Measurements from ENCODE around the gene GPR132. TPM values are rescaled to one million over a fixed set of nuclear protein-coding genes. Genes with fewer than 3 reads are reported as not detected.

GPR132 gene
- polyA plus RNA-seq, 1 donor (not counting 4 experiments of a cell fraction or from before 2014, with no cell fraction given), result not detected

- peaks cover 0 to 2% of the 10 kb centered on the region in 2 experiments for H3K36me3 ChIP-seq (ENCODE audit: control insufficient read depth in 2 of 2, extremely low read depth in 1 of 2, insufficient read depth in 2 of 2, low read length in 2 of 2)
- H3K4me2 ChIP-seq (ENCODE audit: control insufficient read depth, extremely low read depth, insufficient read depth, low read depth, low read length), result no peak overlapping the region
- H3K4me1 ChIP-seq (ENCODE audit: control insufficient read depth, extremely low read depth, insufficient read depth, low read length), result peaks cover 38% of the 10 kb centered on the region
- no peaks in the 10 kb centered on the region for H3K9me3 ChIP-seq (ENCODE audit: control insufficient read depth, low read depth, low read length)
- no peak overlapping the region for H3K27ac ChIP-seq (ENCODE audit: control insufficient read depth, insufficient read depth, low read length)
- FAIRE-seq, result no peak
- H4K20me1 ChIP-seq (ENCODE audit: control insufficient read depth, extremely low read depth, insufficient read depth, low read length), result no peaks in the 10 kb centered on the region
- no peak for DNase-seq (ENCODE audit: low read depth, low spot score)
- no peak overlapping the region for H2AFZ ChIP-seq (ENCODE audit: control insufficient read depth, low read length)
- dilution Hi-C loops (cut with MboI; ENCODE audit: extremely low pct_ligation_motif_present, low sequenced_read_pairs), result no loop called here
- TF ChIP-seq CTCF (optimal IDR thresholded peaks at IDR 0.05 in 1 of 3, IDR thresholded peaks at IDR 0.05 in 1 of 3, conservative IDR thresholded peaks at IDR 0.05 in 1 of 3; ENCODE audit: extremely low read depth in 1 of 3, insufficient read depth in 2 of 3, low read length in 3 of 3), result no peak
- TF ChIP-seq EZH2 (IDR thresholded peaks at IDR 0.05; ENCODE audit: low read length), result no peak
- H3K27me3 ChIP-seq (ENCODE audit: control insufficient read depth, extremely low read depth, insufficient read depth, low read length), result no peaks in the 10 kb centered on the region
- H3K9me1 ChIP-seq (ENCODE audit: control insufficient read depth, extremely low read depth, insufficient read depth, low read length), result no peaks in the 10 kb centered on the region
- H3K9ac ChIP-seq (ENCODE audit: control insufficient read depth, extremely low read depth, insufficient read depth, low read length), result no peak overlapping the region
- peaks cover 5% of the 10 kb centered on the region for H3K79me2 ChIP-seq (ENCODE audit: control insufficient read depth, insufficient read depth, low read length)
- H3K4me3 ChIP-seq (ENCODE audit: control insufficient read depth in 2 of 3, extremely low read depth in 1 of 3, insufficient read depth in 2 of 3, low read depth in 1 of 3, low read length in 3 of 3), result no peak overlapping the region
These were observed 34.3 kb downstream of the GPR132 start for GRCh38 chr14:105030836-105031396.

- Histone ChIP-seq H3K27me3 (ENCODE audit: control insufficient read depth, extremely low read depth, insufficient read depth, low read length) (no peaks in the 10 kb centered on the region), H3K4me2 (ENCODE audit: control insufficient read depth, extremely low read depth, insufficient read depth, low read depth, low read length) (no peak overlapping the region), H3K4me3 (ENCODE audit: control insufficient read depth in 2 of 3, extremely low read depth in 1 of 3, insufficient read depth in 2 of 3, low read depth in 1 of 3, low read length in 3 of 3) (no peak overlapping the region), H3K4me1 (ENCODE audit: control insufficient read depth, extremely low read depth, insufficient read depth, low read length) (peaks cover 45% of the 10 kb centered on the region), H3K27ac (ENCODE audit: control insufficient read depth, insufficient read depth, low read length) (no peak overlapping the region), H2AFZ (ENCODE audit: control insufficient read depth, low read length) (no peak overlapping the region), H3K79me2 (ENCODE audit: control insufficient read depth, insufficient read depth, low read length) (peaks cover 5% of the 10 kb centered on the region), H3K9ac (ENCODE audit: control insufficient read depth, extremely low read depth, insufficient read depth, low read length) (no peak overlapping the region), H3K9me1 (ENCODE audit: control insufficient read depth, extremely low read depth, insufficient read depth, low read length) (no peaks in the 10 kb centered on the region), H3K36me3 (ENCODE audit: control insufficient read depth in 2 of 2, extremely low read depth in 1 of 2, insufficient read depth in 2 of 2, low read length in 2 of 2) (peaks cover 0 to 2% of the 10 kb centered on the region in 2 experiments), H3K9me3 (ENCODE audit: control insufficient read depth, low read depth, low read length) (no peaks in the 10 kb centered on the region), H4K20me1 (ENCODE audit: control insufficient read depth, extremely low read depth, insufficient read depth, low read length) (no peaks in the 10 kb centered on the region)
- DNase-seq (ENCODE audit: low read depth, low spot score) (no peak), FAIRE-seq (no peak)
- TF ChIP-seq CTCF (optimal IDR thresholded peaks at IDR 0.05 in 1 of 3, IDR thresholded peaks at IDR 0.05 in 1 of 3, conservative IDR thresholded peaks at IDR 0.05 in 1 of 3; ENCODE audit: extremely low read depth in 1 of 3, insufficient read depth in 2 of 3, low read length in 3 of 3) (no peak), EZH2 (IDR thresholded peaks at IDR 0.05; ENCODE audit: low read length) (no peak)
- dilution Hi-C loops (cut with MboI; ENCODE audit: extremely low pct_ligation_motif_present, low sequenced_read_pairs), result no loop called here
These were observed 35.0 kb downstream of the GPR132 start for GRCh38 chr14:105030194-105030593.
